Ishikawa (cell line): ENCODE data around the gene NDUFAF4.

Experiments used
- CEBPB ChIP-seq: IDR thresholded peaks from 2 replicates; pipeline ENCODE4 v1.6.1; 2012
- CREB1 ChIP-seq: IDR thresholded peaks from 2 replicates; pipeline ENCODE4 v1.6.1; 2012; ENCODE audit warnings: low read depth
- EGR1 ChIP-seq: IDR thresholded peaks from 2 replicates; pipeline ENCODE4 v1.6.1; 2012
- EP300 ChIP-seq: IDR thresholded peaks from 2 replicates; pipeline ENCODE4 v1.6.1; 2012; ENCODE audit warnings: borderline replicate concordance
- FOXM1 ChIP-seq: IDR thresholded peaks from 2 replicates; pipeline ENCODE4 v1.6.1; 2012; ENCODE audit warnings: low read depth, borderline replicate concordance
- MAX ChIP-seq: IDR thresholded peaks from 2 replicates; pipeline ENCODE4 v1.6.1; 2012
- NFIC ChIP-seq: IDR thresholded peaks from 2 replicates; pipeline ENCODE4 v1.6.1; 2012
- RAD21 ChIP-seq: IDR thresholded peaks from 2 replicates; pipeline ENCODE4 v1.6.1; 2012; ENCODE audit warnings: low read depth
- TAF1 ChIP-seq: IDR thresholded peaks from 2 replicates; pipeline ENCODE4 v1.6.1; 2012; ENCODE audit warnings: low read depth, mild to moderate bottlenecking
- TCF12 ChIP-seq: IDR thresholded peaks from 2 replicates; pipeline ENCODE4 v1.6.1; 2012; ENCODE audit warnings: low read depth
- TEAD4 ChIP-seq: IDR thresholded peaks from 2 replicates; pipeline ENCODE4 v1.6.1; 2012
- YY1 ChIP-seq: IDR thresholded peaks from 2 replicates; pipeline ENCODE4 v1.6.1; 2012; ENCODE audit warnings: low read depth
- ZBTB7A ChIP-seq: IDR thresholded peaks from 2 replicates; pipeline ENCODE4 v1.6.1; 2012; ENCODE audit warnings: low read depth
- TF ChIP-seq, protein P1 (sequence below): IDR thresholded peaks from 2 replicates; pipeline ENCODE4 v1.6.1; 2012
- TF ChIP-seq, protein P2 (sequence below): IDR thresholded peaks from 2 replicates; pipeline ENCODE4 v1.6.1; 2012; ENCODE audit warnings: low read depth, mild to moderate bottlenecking

Gene NDUFAF4

DNA sequence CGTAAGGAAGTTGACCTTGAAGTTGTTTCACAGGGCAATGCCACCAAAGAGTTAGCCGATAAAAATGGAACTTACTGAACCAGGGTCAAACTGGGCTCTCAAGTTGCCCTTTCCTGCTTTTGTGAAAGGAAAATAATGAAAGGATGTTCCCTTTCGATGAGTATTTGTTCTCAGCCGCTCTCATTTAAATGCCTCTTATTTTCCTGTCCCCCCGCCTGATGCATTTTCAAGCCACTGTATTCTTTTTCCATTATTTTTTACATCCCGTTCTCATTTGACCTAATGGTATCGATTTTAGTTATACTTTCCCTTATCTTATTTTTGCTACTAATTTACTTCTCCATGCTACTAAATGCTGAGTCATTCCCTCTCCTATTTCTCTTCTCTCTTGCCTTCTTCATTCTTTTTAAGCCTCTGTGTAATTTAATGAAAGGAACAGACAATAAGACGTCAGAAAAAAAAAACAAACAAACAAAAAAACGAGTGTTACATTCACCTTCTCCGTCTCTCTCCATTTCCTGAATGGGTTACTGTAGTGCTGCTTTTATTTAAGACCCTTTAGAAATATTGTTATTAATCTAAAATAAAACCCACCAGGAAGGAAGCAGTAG, 655 bp upstream of the NDUFAF4 start:
- no peak for TF ChIP-seq ZBTB7A
- no peak for TF ChIP-seq YY1
- TF ChIP-seq TAF1, result no peak
- no peak for TF ChIP-seq EGR1
- no peak for TF ChIP-seq EP300
- TF ChIP-seq TCF12, result no peak
- no peak for TF ChIP-seq TEAD4
- TF ChIP-seq, protein P1, sequence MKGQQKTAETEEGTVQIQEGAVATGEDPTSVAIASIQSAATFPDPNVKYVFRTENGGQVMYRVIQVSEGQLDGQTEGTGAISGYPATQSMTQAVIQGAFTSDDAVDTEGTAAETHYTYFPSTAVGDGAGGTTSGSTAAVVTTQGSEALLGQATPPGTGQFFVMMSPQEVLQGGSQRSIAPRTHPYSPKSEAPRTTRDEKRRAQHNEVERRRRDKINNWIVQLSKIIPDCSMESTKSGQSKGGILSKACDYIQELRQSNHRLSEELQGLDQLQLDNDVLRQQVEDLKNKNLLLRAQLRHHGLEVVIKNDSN, result no peak
- no peak for TF ChIP-seq CREB1
- no peak for TF ChIP-seq NFIC
- TF ChIP-seq MAX, result no peak
- TF ChIP-seq, protein P2, sequence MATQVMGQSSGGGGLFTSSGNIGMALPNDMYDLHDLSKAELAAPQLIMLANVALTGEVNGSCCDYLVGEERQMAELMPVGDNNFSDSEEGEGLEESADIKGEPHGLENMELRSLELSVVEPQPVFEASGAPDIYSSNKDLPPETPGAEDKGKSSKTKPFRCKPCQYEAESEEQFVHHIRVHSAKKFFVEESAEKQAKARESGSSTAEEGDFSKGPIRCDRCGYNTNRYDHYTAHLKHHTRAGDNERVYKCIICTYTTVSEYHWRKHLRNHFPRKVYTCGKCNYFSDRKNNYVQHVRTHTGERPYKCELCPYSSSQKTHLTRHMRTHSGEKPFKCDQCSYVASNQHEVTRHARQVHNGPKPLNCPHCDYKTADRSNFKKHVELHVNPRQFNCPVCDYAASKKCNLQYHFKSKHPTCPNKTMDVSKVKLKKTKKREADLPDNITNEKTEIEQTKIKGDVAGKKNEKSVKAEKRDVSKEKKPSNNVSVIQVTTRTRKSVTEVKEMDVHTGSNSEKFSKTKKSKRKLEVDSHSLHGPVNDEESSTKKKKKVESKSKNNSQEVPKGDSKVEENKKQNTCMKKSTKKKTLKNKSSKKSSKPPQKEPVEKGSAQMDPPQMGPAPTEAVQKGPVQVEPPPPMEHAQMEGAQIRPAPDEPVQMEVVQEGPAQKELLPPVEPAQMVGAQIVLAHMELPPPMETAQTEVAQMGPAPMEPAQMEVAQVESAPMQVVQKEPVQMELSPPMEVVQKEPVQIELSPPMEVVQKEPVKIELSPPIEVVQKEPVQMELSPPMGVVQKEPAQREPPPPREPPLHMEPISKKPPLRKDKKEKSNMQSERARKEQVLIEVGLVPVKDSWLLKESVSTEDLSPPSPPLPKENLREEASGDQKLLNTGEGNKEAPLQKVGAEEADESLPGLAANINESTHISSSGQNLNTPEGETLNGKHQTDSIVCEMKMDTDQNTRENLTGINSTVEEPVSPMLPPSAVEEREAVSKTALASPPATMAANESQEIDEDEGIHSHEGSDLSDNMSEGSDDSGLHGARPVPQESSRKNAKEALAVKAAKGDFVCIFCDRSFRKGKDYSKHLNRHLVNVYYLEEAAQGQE, result no peak
- TF ChIP-seq RAD21, result no peak
- no peak for TF ChIP-seq FOXM1
- no peak for TF ChIP-seq CEBPB

- TF ChIP-seq YY1 (no peak), NFIC (no peak), TAF1 (no peak), EP300 (no peak), CEBPB (no peak)
- TF ChIP-seq, protein P2, result no peak
These were observed 8.5 kb downstream of the NDUFAF4 start for GRCh38 chr6:96889146-96889545.

DNA sequence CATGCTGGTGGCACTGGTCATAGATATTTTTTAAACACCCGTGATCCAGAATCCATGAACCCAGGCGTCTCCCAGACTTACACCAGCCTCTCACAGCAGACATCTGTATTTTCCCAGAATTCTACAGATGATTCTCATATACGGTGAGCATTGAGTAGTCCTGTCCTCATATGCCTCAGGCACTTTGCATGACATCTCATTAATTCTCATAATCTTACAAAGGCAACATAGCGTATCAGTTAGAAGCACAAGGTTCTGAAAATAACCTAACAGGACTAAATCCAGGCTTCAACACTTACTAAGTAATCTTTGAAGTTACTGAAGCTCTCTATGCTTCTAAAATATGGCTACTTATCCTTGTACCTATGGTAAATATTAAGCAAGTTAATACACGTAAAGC, 8.9 kb downstream of the NDUFAF4 start:
- TF ChIP-seq FOXM1 (no peak), EP300 (no peak), YY1 (no peak), NFIC (no peak), TEAD4 (no peak), EGR1 (no peak), CREB1 (no peak), CEBPB (no peak), TAF1 (no peak), TCF12 (no peak)
- TF ChIP-seq, protein P2, result no peak

- TF ChIP-seq ZBTB7A (no peak), CREB1 (no peak), TEAD4 (no peak), EP300 (no peak), CEBPB (no peak), RAD21 (no peak), MAX (no peak), NFIC (no peak)
- TF ChIP-seq, protein P1, result no peak
These were observed 11.2 kb downstream of the NDUFAF4 start for GRCh38 chr6:96886519-96886918.

GRCh38 chr6:96878143-96878542, 19.5 kb downstream of the NDUFAF4 start:
- TF ChIP-seq EP300 (no peak), YY1 (no peak), NFIC (no peak), CREB1 (no peak), FOXM1 (no peak), RAD21 (no peak), CEBPB (no peak), TEAD4 (no peak), ZBTB7A (no peak), TAF1 (no peak), TCF12 (no peak)
- TF ChIP-seq, protein P2, result no peak
- TF ChIP-seq, protein P1, result no peak
